Cardiac fibroblast (primary cell): ENCODE measurements around the gene ELANE.

Experiments used
- DNase-seq, 2 donors: peaks; one replicate each; pipeline versions ENCODE4 v3.0.0 to v3.0.0-alpha.2; 2010; ENCODE audit warnings: low read depth in 2 of 2
- H3K4me3 ChIP-seq, 2 donors: replicated peaks in 1 of 2; 1 replicate in 1 of 2; 2 replicates in 1 of 2; pipeline ENCODE4 v1.5.1; 2011; ENCODE audit warnings: low read depth in 2 of 2, low read length in 2 of 2, mild to moderate bottlenecking in 2 of 2, moderate library complexity in 1 of 2
- CTCF ChIP-seq: IDR thresholded peaks from one replicate; pipeline ENCODE4 v1.5.1; 2011; ENCODE audit warnings: low read depth, mild to moderate bottlenecking, low read length, inconsistent platforms

The ELANE gene

GRCh38 chr19:899336-900042, 47.4 kb downstream of the ELANE start:
- no peak for TF ChIP-seq CTCF
- DNase-seq, result no peak
- no peak overlapping the region for H3K4me3 ChIP-seq

- H3K4me3 ChIP-seq, result no peak overlapping the region
- no peak for TF ChIP-seq CTCF
- DNase-seq, result no peak
Measured at GRCh38 chr19:900043-900301, 47.9 kb downstream of the ELANE start.

- no peak overlapping the region for H3K4me3 ChIP-seq
- DNase-seq, result no peak
- no peak for TF ChIP-seq CTCF
Measured at GRCh38 chr19:900302-901111, 48.4 kb downstream of the ELANE start.

GRCh38 chr19:901216-902092, 49.4 kb downstream of the ELANE start:
- no peak for DNase-seq
- H3K4me3 ChIP-seq, result no peak overlapping the region
- TF ChIP-seq CTCF, result no peak

- H3K4me3 ChIP-seq, result no peak overlapping the region
- no peak for TF ChIP-seq CTCF
Measured at GRCh38 chr19:902093-902370, 49.9 kb downstream of the ELANE start.

GRCh38 chr19:902446-903226, 50.5 kb downstream of the ELANE start:
- TF ChIP-seq CTCF, result no peak
- no peak for DNase-seq
- H3K4me3 ChIP-seq, result no peak overlapping the region

More at GRCh38 chr19:902093-902370, 49.9 kb downstream of the ELANE start:
- DNase-seq, result no peak
